ENCODE measurements around the gene ZNF625.

The ZNF625 gene

DNA sequence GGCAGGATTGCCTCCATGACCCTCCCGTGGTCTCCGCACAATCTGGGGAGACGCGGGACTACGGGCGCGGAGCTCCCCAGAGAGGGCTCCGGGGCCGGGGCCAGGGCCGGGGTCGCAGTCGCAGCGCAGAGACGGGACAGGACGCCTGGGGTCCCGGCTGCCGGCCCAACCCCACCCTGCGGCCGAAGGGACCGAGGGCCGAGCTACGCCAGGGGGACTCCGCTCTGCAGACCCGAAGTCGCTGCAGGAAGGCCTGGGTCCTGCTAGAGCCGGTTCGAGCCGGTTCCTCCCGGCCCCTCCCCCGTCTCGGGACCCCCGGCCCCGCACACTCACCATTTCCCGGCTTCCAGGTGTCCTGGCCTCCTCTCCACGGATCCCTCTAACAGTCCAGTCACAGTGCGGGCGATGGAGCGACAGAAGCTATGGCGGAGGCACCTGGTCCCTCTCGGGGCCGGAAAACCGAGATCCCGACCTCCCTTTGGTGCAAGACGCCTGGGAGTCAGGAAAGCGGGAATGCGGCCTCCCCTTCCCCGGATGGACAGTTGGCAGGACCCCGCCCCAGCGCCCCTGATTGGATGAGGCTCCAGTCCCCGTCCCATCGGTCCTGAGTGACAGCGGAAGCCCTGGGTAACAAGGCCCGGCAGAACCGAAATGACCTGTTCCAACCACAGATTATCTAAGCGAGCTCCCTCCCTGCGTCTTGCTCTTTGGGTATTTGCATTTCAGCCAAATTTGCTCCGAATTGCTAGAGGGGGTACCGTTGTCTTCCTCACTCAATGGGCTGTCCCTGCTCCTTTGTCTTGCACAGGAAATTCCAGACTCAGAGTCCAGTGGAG lies at the start of gene ZNF625:
TSS of gene ZNF625 (minus strand) at position 512 of the 836 bp plus-strand sequence. CDS start at position 336, 176 bp downstream.
- Histone ChIP-seq H3K36me3 (ENCODE audit: insufficient read depth, low read length) (no peaks in the 10 kb centered on the region), H3K27ac (ENCODE audit: low read depth, low read length) (peak within 1 kb of the TSS; percentile 90)

DNA sequence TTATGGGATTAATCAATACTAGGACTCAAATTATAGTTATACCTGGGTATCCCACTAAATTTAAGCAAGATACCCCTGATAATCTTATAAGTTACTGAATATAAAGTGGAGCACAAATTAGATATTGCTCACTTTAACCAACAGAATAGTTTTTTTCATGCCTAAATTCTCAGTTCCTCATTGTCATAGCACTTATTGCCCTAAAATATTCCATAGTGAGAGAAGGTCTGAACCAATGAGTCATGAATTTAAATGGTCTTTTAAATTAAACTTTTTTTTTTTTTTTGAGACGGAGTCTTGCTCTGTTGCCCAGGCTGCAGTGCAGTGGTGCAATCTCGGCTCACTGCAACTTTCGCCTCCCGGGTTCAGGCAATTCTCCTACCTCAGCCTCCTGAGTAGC lies 48.8 kb upstream of the ZNF625 start:
- no peaks in the 10 kb centered on the region for H3K4me1 ChIP-seq (ENCODE audit: insufficient read depth, low read length)
- no peak overlapping the region for H3K27ac ChIP-seq (ENCODE audit: low read depth, low read length)
- H3K27me3 ChIP-seq (ENCODE audit: control insufficient read depth in 1 of 2, insufficient read depth in 2 of 2, low read length in 2 of 2): no peaks in the 10 kb centered on the region
- H3K4me3 ChIP-seq (ENCODE audit: low read depth in 1 of 2, low read length in 2 of 2): no peak overlapping the region
- H3K9ac ChIP-seq (ENCODE audit: low read length): no peak overlapping the region
- no peaks in the 10 kb centered on the region for H3K36me3 ChIP-seq (ENCODE audit: insufficient read depth, low read length)
- H3K9me3 ChIP-seq (ENCODE audit: low read length): peaks cover 5% of the 10 kb centered on the region

More for the DNA sequence above, at the start of gene ZNF625:
- no peaks in the 10 kb centered on the region for H3K9me3 ChIP-seq (ENCODE audit: low read length)
- H3K9ac ChIP-seq (ENCODE audit: low read length): peak within 1 kb of the TSS; percentile 42
- no peaks in the 10 kb centered on the region for H3K27me3 ChIP-seq (ENCODE audit: control insufficient read depth in 1 of 2, insufficient read depth in 2 of 2, low read length in 2 of 2)
- H3K4me3 ChIP-seq (ENCODE audit: low read depth in 1 of 2, low read length in 2 of 2): peak within 1 kb of the TSS; percentile 83 to 87
- no peaks in the 10 kb centered on the region for H3K4me1 ChIP-seq (ENCODE audit: insufficient read depth, low read length)

DNA sequence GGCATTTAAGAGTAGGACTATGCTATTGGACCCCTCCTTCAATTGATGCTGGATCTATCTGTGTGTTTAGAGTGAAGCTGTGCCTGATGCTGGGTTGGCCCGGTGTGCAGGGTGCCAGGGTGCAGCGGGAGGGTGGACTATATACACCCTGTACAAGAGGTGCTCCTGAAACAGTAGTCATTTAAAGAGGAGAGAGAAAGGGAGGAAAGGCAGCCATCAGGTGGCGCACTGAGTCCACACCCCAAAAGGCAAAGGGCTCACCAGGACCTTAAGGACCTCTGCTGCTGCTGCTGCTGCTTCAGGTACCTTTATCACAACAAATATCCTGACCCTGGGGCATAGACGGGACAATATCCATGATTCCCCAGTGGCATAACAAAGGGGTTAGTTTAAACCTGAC lies 45.7 kb upstream of the ZNF625 start:
- no peaks in the 10 kb centered on the region for H3K4me1 ChIP-seq (ENCODE audit: insufficient read depth, low read length)
- H3K27me3 ChIP-seq (ENCODE audit: control insufficient read depth in 1 of 2, insufficient read depth in 2 of 2, low read length in 2 of 2): no peaks in the 10 kb centered on the region
- no peak overlapping the region for H3K4me3 ChIP-seq (ENCODE audit: low read depth in 1 of 2, low read length in 2 of 2)
- no peaks in the 10 kb centered on the region for H3K9me3 ChIP-seq (ENCODE audit: low read length)
- no peak overlapping the region for H3K27ac ChIP-seq (ENCODE audit: low read depth, low read length)
- no peak overlapping the region for H3K9ac ChIP-seq (ENCODE audit: low read length)
- H3K36me3 ChIP-seq (ENCODE audit: insufficient read depth, low read length): no peaks in the 10 kb centered on the region

DNA sequence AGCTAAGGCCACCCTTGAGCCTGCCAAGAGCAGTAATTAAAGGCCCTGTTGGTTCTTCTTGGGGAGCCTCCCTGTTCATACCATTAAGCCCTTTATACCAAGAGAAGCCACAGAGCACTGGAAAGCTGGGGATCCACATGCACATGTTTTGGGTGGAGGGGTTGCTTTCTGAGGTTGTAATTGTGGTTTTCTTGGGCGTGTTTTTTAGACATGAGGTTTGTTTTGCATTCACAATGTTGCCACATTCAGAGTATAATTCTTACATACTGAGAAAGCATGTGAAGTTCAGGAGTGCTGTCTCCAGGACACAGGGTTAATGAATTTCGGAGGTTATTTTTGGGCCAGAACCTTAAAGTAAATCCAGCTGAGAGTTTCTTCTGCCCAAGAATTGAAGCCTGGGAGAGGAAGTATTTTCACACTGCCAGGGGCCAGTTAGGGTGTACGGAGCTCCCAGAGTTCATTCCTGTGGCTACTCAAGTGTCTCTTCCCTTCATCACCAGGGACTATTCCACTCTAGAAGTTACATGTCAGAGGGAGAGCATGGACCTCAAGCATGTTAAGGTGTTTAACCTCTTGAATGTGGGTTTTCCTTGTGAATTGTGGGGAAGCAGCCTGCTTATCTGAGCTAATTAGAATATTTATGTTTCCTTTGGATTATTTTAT lies 43.4 kb upstream of the ZNF625 start:
- H3K4me3 ChIP-seq (ENCODE audit: low read depth in 1 of 2, low read length in 2 of 2): no peak overlapping the region

DNA sequence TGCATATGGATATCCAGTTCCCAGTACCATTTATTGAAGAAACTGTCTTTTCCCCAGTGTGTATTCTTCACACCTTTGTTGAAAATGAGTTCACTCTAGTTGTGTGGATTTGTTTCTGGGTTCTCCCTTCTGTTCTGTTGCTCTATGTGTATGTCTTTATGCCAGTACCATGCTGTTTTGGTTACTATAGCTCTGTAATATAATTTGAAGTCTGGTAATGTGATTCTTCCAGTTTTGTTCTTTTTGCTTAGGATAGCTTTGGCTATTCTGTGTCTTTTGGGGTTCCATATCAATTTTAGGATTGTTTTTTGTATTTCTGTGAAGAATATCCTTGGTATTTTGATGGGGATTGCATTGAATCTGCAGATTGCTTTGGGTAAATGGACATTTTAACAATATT lies 41.6 kb upstream of the ZNF625 start:
- no peaks in the 10 kb centered on the region for H3K4me1 ChIP-seq (ENCODE audit: insufficient read depth, low read length)
- H3K9ac ChIP-seq (ENCODE audit: low read length): no peak overlapping the region

More for the DNA sequence above, 43.4 kb upstream of the ZNF625 start:
- H3K27me3 ChIP-seq (ENCODE audit: control insufficient read depth in 1 of 2, insufficient read depth in 2 of 2, low read length in 2 of 2): no peaks in the 10 kb centered on the region
- no peak overlapping the region for H3K9ac ChIP-seq (ENCODE audit: low read length)
- H3K27ac ChIP-seq (ENCODE audit: low read depth, low read length): no peak overlapping the region
- no peaks in the 10 kb centered on the region for H3K36me3 ChIP-seq (ENCODE audit: insufficient read depth, low read length)
- no peaks in the 10 kb centered on the region for H3K4me1 ChIP-seq (ENCODE audit: insufficient read depth, low read length)
- no peaks in the 10 kb centered on the region for H3K9me3 ChIP-seq (ENCODE audit: low read length)

DNA sequence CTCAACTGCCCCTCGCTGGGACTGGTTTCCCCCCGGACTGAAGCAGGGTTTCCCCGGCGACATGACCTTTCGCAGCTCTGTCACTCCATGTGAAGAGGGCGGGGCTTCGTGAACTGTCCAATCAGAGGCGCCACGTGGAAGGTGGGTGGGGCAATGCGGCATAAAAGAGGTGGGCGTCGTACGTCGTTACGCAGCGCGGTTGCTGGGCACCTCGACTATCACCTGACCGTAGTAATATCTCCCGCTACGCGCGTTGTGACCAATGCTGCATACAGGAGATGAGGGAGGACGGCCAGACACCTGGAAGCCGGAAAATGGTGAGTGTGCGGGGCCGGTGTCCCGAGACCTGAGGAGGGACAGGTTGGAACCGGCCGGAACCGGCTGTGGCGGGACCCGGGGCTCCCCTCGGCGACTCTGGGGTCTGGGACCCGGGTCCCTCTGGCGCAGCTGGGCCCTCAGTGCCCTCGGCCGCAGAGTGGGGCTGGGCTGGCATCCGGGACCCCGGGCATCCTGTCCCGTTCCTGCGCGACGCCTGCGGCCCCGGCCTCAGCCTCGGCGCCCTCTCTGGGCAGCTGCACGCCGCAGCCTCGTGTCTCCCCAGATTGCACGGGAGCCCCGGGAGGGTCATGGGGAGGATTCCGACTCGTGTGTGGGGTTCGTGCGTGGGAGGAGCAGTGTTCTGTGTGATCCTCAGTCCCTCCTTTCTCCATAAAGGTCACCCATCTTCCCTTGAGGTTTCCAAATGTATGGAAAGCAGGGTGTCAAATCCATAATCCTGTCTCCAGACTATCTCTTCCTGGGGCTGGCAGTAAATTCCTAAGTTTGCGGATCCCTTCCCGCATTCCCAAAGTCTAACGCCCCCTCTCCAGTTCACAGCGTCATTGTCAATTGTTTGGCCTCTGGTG lies 38.5 kb upstream of the ZNF625 start:
- no peaks in the 10 kb centered on the region for H3K27me3 ChIP-seq (ENCODE audit: control insufficient read depth in 1 of 2, insufficient read depth in 2 of 2, low read length in 2 of 2)
- H3K4me3 ChIP-seq (ENCODE audit: low read depth in 1 of 2, low read length in 2 of 2): peak overlapping the region; percentile 62 to 74
- H3K9me3 ChIP-seq (ENCODE audit: low read length): no peaks in the 10 kb centered on the region
- H3K4me1 ChIP-seq (ENCODE audit: insufficient read depth, low read length): no peaks in the 10 kb centered on the region
- peak overlapping the region; percentile 65 for H3K9ac ChIP-seq (ENCODE audit: low read length)
- peaks cover 4% of the 10 kb centered on the region for H3K36me3 ChIP-seq (ENCODE audit: insufficient read depth, low read length)
- H3K27ac ChIP-seq (ENCODE audit: low read depth, low read length): peak overlapping the region; percentile 76

More for the DNA sequence above, 41.6 kb upstream of the ZNF625 start:
- no peaks in the 10 kb centered on the region for H3K9me3 ChIP-seq (ENCODE audit: low read length)
- no peak overlapping the region for H3K4me3 ChIP-seq (ENCODE audit: low read depth in 1 of 2, low read length in 2 of 2)
- H3K27ac ChIP-seq (ENCODE audit: low read depth, low read length): no peak overlapping the region
- H3K36me3 ChIP-seq (ENCODE audit: insufficient read depth, low read length): no peaks in the 10 kb centered on the region
- H3K27me3 ChIP-seq (ENCODE audit: control insufficient read depth in 1 of 2, insufficient read depth in 2 of 2, low read length in 2 of 2): no peaks in the 10 kb centered on the region

DNA sequence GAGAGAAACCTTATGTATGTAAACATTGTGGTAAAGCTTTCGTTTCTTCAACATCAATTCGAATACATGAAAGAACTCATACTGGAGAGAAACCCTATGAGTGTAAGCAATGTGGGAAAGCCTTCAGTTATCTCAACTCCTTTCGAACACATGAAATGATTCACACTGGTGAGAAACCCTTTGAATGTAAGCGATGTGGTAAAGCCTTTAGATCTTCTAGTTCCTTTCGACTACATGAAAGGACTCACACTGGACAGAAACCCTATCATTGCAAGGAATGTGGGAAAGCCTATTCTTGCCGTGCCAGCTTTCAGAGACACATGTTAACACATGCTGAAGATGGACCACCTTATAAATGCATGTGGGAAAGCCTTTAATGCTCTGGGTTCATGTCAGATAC lies 31.1 kb upstream of the ZNF625 start:
- Histone ChIP-seq H3K27me3 (ENCODE audit: control insufficient read depth in 1 of 2, insufficient read depth in 2 of 2, low read length in 2 of 2) (no peaks in the 10 kb centered on the region), H3K4me1 (ENCODE audit: insufficient read depth, low read length) (no peaks in the 10 kb centered on the region), H3K27ac (ENCODE audit: low read depth, low read length) (no peak overlapping the region), H3K36me3 (ENCODE audit: insufficient read depth, low read length) (peaks cover 46% of the 10 kb centered on the region), H3K9ac (ENCODE audit: low read length) (no peak overlapping the region), H3K4me3 (ENCODE audit: low read depth in 1 of 2, low read length in 2 of 2) (peak overlapping the region in 1 of 2 donors; percentile 14), H3K9me3 (ENCODE audit: low read length) (peaks cover 22% of the 10 kb centered on the region)

DNA sequence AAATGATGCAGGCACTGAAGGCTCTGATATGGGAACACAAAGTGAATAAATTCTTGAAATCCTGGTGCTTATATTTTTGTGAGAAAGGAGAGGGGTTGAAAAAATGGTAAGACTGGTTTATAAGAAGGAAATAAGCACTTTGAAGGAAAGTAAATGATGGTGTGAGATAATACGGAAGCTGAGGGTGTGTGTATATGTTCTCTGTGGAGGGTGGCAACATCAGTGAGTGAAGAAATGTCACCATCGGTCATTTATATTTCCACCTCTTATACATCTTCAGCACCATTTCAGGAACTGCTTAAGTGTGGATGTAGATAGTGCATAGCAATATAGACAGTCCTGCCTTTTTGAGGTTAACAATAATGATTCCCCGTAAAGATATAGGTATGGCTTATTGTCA lies 23.8 kb upstream of the ZNF625 start:
- no peaks in the 10 kb centered on the region for H3K27me3 ChIP-seq (ENCODE audit: control insufficient read depth in 1 of 2, insufficient read depth in 2 of 2, low read length in 2 of 2)
- H3K9me3 ChIP-seq (ENCODE audit: low read length): no peaks in the 10 kb centered on the region
- no peak overlapping the region for H3K27ac ChIP-seq (ENCODE audit: low read depth, low read length)
- H3K4me1 ChIP-seq (ENCODE audit: insufficient read depth, low read length): no peaks in the 10 kb centered on the region
- no peaks in the 10 kb centered on the region for H3K36me3 ChIP-seq (ENCODE audit: insufficient read depth, low read length)
- no peak overlapping the region for H3K4me3 ChIP-seq (ENCODE audit: low read depth in 1 of 2, low read length in 2 of 2)
- no peak overlapping the region for H3K9ac ChIP-seq (ENCODE audit: low read length)

DNA sequence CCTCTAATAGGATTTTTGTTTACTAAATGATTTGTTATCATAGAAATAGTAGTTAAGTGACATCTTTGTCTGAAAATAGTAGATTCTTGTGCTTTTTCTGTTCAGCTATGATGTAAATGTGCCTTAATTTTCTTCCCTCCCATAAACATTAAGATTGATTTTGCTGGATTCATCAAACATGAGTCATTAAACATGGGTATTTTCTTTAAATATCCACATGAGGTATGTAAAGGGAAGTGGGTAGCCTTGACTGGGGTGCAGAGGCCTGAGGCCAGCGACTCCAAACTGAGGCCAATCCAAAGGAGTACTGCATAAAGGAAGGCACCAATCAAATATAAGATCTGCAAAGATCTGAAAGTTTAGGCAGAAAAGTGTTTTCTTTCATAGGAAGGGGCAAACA lies 10.1 kb upstream of the ZNF625 start:
- peaks cover 29% of the 10 kb centered on the region for H3K4me1 ChIP-seq (ENCODE audit: insufficient read depth, low read length)
- H3K9ac ChIP-seq (ENCODE audit: low read length): no peak overlapping the region
- H3K9me3 ChIP-seq (ENCODE audit: low read length): no peaks in the 10 kb centered on the region
- H3K36me3 ChIP-seq (ENCODE audit: insufficient read depth, low read length): peaks cover 6% of the 10 kb centered on the region
- no peak overlapping the region for H3K27ac ChIP-seq (ENCODE audit: low read depth, low read length)
- no peak overlapping the region for H3K4me3 ChIP-seq (ENCODE audit: low read depth in 1 of 2, low read length in 2 of 2)
- H3K27me3 ChIP-seq (ENCODE audit: control insufficient read depth in 1 of 2, insufficient read depth in 2 of 2, low read length in 2 of 2): no peaks in the 10 kb centered on the region

DNA sequence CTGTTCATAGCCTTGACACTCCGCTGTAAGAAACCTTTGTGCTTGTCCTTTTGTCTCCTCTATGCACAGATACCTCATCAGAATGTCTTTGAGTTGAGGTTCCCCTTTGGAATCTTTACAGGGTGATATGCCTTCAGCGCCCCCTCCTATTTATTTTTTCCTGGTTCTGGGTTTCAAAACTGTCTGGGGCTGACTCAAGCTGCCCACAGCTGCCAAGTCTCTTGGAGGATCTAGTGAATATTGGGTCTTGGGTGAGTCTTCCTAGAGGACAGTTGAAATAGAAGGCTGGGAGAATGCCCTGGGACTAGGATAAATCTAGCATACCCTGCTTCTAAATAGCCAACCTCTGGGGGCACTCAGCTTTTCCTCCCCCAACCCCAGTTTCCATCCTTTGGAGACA lies 7.3 kb upstream of the ZNF625 start:
- Histone ChIP-seq H3K27me3 (ENCODE audit: control insufficient read depth in 1 of 2, insufficient read depth in 2 of 2, low read length in 2 of 2) (no peaks in the 10 kb centered on the region), H3K4me3 (ENCODE audit: low read depth in 1 of 2, low read length in 2 of 2) (peak overlapping the region; percentile 53 to 97), H3K9me3 (ENCODE audit: low read length) (no peaks in the 10 kb centered on the region), H3K4me1 (ENCODE audit: insufficient read depth, low read length) (peaks cover 29% of the 10 kb centered on the region), H3K36me3 (ENCODE audit: insufficient read depth, low read length) (peaks cover 6% of the 10 kb centered on the region), H3K9ac (ENCODE audit: low read length) (peak overlapping the region; percentile 89), H3K27ac (ENCODE audit: low read depth, low read length) (peak overlapping the region; percentile 83)

All from muscle layer of colon (tissue), 2 donors.